Thoracic aorta (tissue), 2 donors: ENCODE measurements around the gene GOT2. TPM values are rescaled to one million over a fixed set of nuclear protein-coding genes. Genes with fewer than 3 reads are reported as not detected.
"Not testable (repeated sequence)": the region's sequence is repeated elsewhere in the genome, so short reads cannot be mapped to it uniquely, and the experiment has no call there.

Source experiments
- ATAC-seq: fragments of 150-250 bp; one replicate; pipeline ENCODE4 v1.8.0; 2017; ENCODE audit warnings: low read depth; ENCODE audit not compliant: insufficient number of reproducible peaks, low FRiP score
- DNase-seq: peaks from one replicate; pipeline ENCODE4 v3.0.0-alpha.2; 2020; ENCODE audit warnings: low spot score
- H3K27ac ChIP-seq, 2 donors: fragments of 200-600 bp; sonication (generic); 1 replicate in 1 of 2; 2 replicates in 1 of 2; pipeline ENCODE4 v1.5.1; 2016; ENCODE audit warnings: mild to moderate bottlenecking in 2 of 2, moderate library complexity in 2 of 2
- H3K27me3 ChIP-seq: fragments of 200-600 bp; sonication (generic); replicated peaks from 2 replicates; pipeline ENCODE4 v1.6.0; 2016; ENCODE audit warnings: mild to moderate bottlenecking; ENCODE audit not compliant: insufficient read depth
- H3K36me3 ChIP-seq: fragments of 200-600 bp; sonication (generic); one replicate; pipeline ENCODE4 v1.5.1; 2016
- H3K4me1 ChIP-seq, 2 donors: fragments of 200-600 bp; sonication (generic); 1 replicate in 1 of 2; 2 replicates in 1 of 2; pipeline versions ENCODE4 v1.5.1 to v1.6.0; 2016; ENCODE audit warnings: low read depth in 2 of 2, mild to moderate bottlenecking in 1 of 2; ENCODE audit not compliant: control insufficient read depth in 1 of 2
- H3K4me3 ChIP-seq: fragments of 200-600 bp; sonication (generic); 2 replicates; pipeline ENCODE4 v1.5.1; 2016; ENCODE audit warnings: mild to moderate bottlenecking
- H3K9me3 ChIP-seq: fragments of 200-600 bp; sonication (generic); 2 replicates; pipeline ENCODE4 v1.5.1; 2016
- CTCF ChIP-seq: fragments of 200-600 bp; sonication (generic); IDR thresholded peaks from one replicate; pipeline ENCODE4 v1.5.1; 2019; ENCODE audit warnings: antibody characterized with exemption
- total RNA-seq, 2 donors: library from RNA; depleted of rRNA; stranded (reverse); fragments of >200 nt; gene quantifications; one replicate each; pipeline versions ENCODE4 v1.1.0 to v1.2.3, GENCODE V29; 2016

The GOT2 gene
- total RNA-seq, 2 donors from 2014 or later, result 29.3 to 51.6 TPM

GRCh38 chr16:58699151-58699550 lies 35.0 kb downstream of the GOT2 start:
- Histone ChIP-seq H3K9me3 (no peaks in the 10 kb centered on the region), H3K4me3 (no peak overlapping the region), H3K4me1 (no peaks in the 10 kb centered on the region), H3K27ac (no peak overlapping the region), H3K36me3 (no peaks in the 10 kb centered on the region), H3K27me3 (no peaks in the 10 kb centered on the region)
- no peak for TF ChIP-seq CTCF
- DNase-seq (no peak), ATAC-seq (no peak)

- DNase-seq, result no peak
- Histone ChIP-seq H3K4me3 (no peak overlapping the region), H3K9me3 (no peaks in the 10 kb centered on the region), H3K27me3 (no peaks in the 10 kb centered on the region), H3K4me1 (no peaks in the 10 kb centered on the region), H3K36me3 (no peaks in the 10 kb centered on the region), H3K27ac (no peak overlapping the region)
- TF ChIP-seq CTCF, result no peak
- ATAC-seq, result no peak
Observed at GRCh38 chr16:58695368-58695767, 38.7 kb downstream of the GOT2 start.

GRCh38 chr16:58692450-58692849 lies 41.7 kb downstream of the GOT2 start:
- H3K27ac ChIP-seq, result no peak overlapping the region
- H3K4me3 ChIP-seq, result no peak overlapping the region
- ATAC-seq (no peak), DNase-seq (no peak)
- no peaks in the 10 kb centered on the region for H3K4me1 ChIP-seq
- no peaks in the 10 kb centered on the region for H3K36me3 ChIP-seq
- H3K9me3 ChIP-seq, result no peaks in the 10 kb centered on the region
- no peaks in the 10 kb centered on the region for H3K27me3 ChIP-seq
- TF ChIP-seq CTCF, result no peak

- H3K4me1 ChIP-seq, result peaks cover 10 to 12% of the 10 kb centered on the region in 2 donors
- not testable (repeated sequence) for DNase-seq, ATAC-seq, H3K4me3 ChIP-seq, H3K36me3 ChIP-seq, H3K9me3 ChIP-seq, H3K27me3 ChIP-seq, H3K27ac ChIP-seq
Observed at GRCh38 chr16:58686985-58687706, 47.0 kb downstream of the GOT2 start.

GRCh38 chr16:58685084-58685449 lies 49.0 kb downstream of the GOT2 start:
- TF ChIP-seq CTCF, result no peak
- ATAC-seq, result no peak
- Histone ChIP-seq H3K9me3 (no peaks in the 10 kb centered on the region), H3K36me3 (no peaks in the 10 kb centered on the region), H3K4me3 (peak overlapping the region; percentile 85), H3K4me1 (peaks cover 10 to 12% of the 10 kb centered on the region in 2 donors), H3K27me3 (no peaks in the 10 kb centered on the region), H3K27ac (peak overlapping the region in 1 of 2 donors; percentile 24)
- DNase-seq, result no peak
